ENCODE measurements around the gene IL34.

DNA sequence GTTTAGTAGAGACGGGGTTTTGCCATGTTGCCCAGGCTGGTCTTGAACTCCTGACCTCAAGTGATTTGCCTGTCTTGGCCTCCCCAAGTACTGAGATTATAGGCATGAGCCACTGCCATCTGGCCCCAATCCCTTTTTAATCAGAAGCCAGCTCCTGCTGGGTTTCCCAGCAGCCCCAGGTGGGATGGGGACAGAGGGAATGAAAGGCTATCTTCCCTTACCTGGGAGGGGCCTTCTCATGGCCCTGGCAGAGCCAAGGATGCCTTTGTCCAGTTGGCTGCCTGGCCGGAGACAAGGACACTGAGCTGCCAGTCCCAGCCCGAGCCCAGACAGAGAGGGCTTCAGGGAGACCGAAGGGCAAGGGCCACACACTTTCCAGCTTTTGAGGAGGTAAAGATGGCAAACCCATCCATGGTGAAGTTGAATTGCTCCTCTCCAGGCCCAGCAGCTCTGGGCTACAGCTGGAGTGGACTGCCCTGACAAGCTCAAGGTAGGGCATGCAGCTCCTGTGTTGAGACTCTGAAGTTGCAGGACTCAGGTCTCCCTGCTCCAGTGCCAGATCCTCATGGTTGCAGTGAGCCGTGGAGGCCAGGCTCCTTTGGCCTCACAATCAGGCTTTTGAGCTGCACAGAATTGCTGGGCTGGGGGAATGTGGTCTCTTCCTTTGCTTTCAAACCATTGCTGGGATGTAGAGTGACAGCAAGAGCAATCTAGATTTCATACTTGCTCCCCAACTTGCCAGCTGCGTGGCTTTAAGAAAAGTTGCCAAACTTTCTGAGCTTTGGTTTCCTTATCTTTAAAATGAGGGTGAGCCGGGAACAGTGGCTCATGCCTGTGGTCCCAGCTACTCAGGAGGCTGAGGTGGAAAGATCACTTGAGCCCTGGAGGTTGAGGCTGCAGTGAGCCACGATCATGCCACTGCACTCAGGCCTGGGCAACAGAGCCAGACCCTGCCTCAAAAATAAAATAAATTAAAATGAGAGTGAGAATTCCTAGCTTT, 44.5 kb upstream of the IL34 start:
- TF ChIP-seq, protein P1, sequence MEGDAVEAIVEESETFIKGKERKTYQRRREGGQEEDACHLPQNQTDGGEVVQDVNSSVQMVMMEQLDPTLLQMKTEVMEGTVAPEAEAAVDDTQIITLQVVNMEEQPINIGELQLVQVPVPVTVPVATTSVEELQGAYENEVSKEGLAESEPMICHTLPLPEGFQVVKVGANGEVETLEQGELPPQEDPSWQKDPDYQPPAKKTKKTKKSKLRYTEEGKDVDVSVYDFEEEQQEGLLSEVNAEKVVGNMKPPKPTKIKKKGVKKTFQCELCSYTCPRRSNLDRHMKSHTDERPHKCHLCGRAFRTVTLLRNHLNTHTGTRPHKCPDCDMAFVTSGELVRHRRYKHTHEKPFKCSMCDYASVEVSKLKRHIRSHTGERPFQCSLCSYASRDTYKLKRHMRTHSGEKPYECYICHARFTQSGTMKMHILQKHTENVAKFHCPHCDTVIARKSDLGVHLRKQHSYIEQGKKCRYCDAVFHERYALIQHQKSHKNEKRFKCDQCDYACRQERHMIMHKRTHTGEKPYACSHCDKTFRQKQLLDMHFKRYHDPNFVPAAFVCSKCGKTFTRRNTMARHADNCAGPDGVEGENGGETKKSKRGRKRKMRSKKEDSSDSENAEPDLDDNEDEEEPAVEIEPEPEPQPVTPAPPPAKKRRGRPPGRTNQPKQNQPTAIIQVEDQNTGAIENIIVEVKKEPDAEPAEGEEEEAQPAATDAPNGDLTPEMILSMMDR (conservative IDR thresholded peaks at IDR 0.05; ENCODE audit: low read length): no peak
- no peak for TF ChIP-seq EZH2phosphoT487 (IDR thresholded peaks at IDR 0.05; ENCODE audit: borderline replicate concordance, low read depth, low read length)

Data from OCI-LY7 (cell line).